T-helper 1 cell treated with Interleukin-12 subunit alpha and Interleukin-12 subunit beta and Interleukin-4 antibody, amounts not matched to agents 30 μg/mL and 1 μg/mL, for 36 hours (primary cell): ENCODE data around the gene ABL1.

Experiments
- H3K27ac Mint-ChIP-seq: one replicate; pipeline ENCODE4 v1.8.0; 2021; ENCODE audit warnings: mild to moderate bottlenecking, mixed read lengths
- H3K27me3 Mint-ChIP-seq: one replicate; pipeline ENCODE4 v1.8.0; 2021; ENCODE audit warnings: low read depth, mixed read lengths
- H3K36me3 Mint-ChIP-seq: one replicate; pipeline ENCODE4 v1.8.0; 2021; ENCODE audit warnings: low read depth, mixed read lengths
- H3K4me1 Mint-ChIP-seq: one replicate; pipeline ENCODE4 v1.8.0; 2021; ENCODE audit warnings: low read depth, mixed read lengths
- H3K4me3 Mint-ChIP-seq: one replicate; pipeline ENCODE4 v1.8.0; 2021; ENCODE audit warnings: mild to moderate bottlenecking, moderate library complexity, mixed read lengths
- H3K9me3 Mint-ChIP-seq: one replicate; pipeline ENCODE4 v1.8.0; 2021; ENCODE audit warnings: mixed read lengths

The ABL1 gene

DNA sequence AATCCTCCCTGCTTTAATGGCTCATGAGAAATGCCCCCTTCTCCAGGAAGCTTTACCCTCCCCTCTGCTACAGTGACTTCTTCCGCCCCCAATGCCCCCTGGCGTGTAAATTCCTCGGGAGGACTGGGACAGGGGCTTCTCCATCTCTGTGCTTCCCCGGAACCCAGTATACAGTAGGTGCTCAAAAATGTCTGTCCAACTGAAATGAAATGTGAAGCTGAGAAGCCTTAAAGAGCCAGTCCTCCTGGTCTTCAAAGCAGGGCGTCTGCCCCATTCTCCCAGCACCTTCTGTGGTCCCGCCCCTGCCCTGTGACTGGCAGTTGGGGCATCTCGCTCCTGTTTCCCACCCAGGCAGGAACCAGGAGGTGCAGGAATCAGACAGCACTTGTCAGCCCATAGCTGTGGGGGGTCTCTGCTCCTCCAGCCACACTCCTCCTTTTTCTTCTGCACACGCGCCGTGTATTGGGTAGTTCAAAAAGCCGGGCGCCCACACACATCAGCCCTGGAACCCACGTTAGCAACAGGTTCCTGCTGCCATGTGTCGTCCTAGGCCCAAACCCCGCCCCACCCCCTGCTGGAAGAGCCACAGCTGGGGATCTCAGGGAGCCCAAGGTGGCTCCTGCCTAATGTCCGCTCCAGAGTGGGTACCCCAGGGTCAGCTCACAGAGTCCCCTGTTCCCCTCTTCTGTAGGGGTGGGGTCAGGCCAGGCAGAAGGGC is 88.0 kb downstream of the ABL1 start:
- Mint-ChIP-seq H3K4me1 (no peaks in the 10 kb centered on the region), H3K9me3 (no peaks in the 10 kb centered on the region), H3K4me3 (no peak overlapping the region), H3K27me3 (no peaks in the 10 kb centered on the region), H3K27ac (no peak overlapping the region), H3K36me3 (no peaks in the 10 kb centered on the region)

DNA sequence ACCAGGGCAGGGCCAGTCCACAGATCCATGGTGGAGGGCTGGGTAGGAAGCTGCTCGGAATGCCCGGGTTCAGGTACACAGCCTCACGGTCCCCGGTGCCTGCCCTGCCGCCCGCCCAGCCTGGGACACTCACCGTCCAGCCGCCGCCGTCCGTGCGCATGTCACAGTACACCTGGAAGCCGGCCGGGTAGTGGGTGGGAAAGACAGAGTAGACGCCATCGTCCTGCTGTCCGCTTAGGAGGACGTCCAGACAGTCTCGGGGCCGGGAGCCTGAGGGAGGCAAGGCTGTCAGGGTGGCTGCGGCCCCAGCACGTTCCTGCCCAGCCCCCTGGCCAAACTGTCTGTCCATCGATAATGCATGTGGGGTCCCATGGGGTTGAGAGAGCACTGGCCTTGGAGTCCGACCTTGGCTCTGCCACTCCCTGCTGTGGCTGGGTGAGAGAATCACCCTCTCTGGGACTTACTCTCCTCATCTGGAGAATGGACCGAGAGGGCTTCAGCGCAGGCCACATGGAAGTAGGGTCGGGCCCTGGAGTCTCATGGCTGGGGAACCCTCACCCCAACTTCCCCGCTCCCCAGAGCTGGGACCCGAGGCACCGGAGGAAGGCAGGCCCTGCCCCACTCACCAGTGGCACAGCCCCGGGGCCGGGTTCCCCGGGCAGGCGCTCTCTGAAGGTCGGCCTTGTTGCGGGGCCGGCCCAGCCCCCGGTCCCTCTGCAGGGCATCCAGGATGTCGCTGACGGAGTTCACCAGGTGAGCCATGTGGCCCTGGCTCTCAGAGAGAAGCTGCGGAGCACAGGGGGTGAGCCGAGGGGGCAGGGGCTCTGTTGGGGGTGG is 88.8 kb downstream of the ABL1 start:
- H3K4me1 Mint-ChIP-seq, result no peaks in the 10 kb centered on the region
- no peaks in the 10 kb centered on the region for H3K27me3 Mint-ChIP-seq
- H3K36me3 Mint-ChIP-seq, result no peaks in the 10 kb centered on the region
- no peaks in the 10 kb centered on the region for H3K9me3 Mint-ChIP-seq
- H3K27ac Mint-ChIP-seq, result no peak overlapping the region
- no peak overlapping the region for H3K4me3 Mint-ChIP-seq

DNA sequence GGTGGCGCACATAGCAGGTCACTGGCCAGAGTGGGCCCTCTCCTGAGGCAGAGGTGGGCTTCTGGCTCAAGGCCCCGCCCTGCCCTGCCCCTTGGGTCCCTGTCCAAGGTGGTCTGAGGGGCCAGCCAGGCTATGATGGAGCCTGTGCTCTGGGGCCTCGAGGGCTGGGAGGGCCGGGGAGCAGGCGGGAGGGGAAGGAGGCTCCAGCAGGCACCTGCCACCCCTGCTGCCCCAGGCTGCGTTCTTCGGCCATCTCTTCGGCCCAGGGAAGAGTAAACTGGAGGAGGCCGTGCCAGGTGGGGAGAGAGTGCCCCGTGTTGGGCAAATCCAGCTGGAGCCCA is 89.4 kb downstream of the ABL1 start:
- H3K27me3 Mint-ChIP-seq, result no peaks in the 10 kb centered on the region
- H3K9me3 Mint-ChIP-seq, result no peaks in the 10 kb centered on the region

GRCh38 chr9:130925050-130925678 is 90.1 kb downstream of the ABL1 start:
- H3K9me3 Mint-ChIP-seq, result no peaks in the 10 kb centered on the region
- no peak overlapping the region for H3K4me3 Mint-ChIP-seq
- H3K27ac Mint-ChIP-seq, result no peak overlapping the region
- no peaks in the 10 kb centered on the region for H3K4me1 Mint-ChIP-seq
- H3K36me3 Mint-ChIP-seq, result no peaks in the 10 kb centered on the region
- H3K27me3 Mint-ChIP-seq, result no peaks in the 10 kb centered on the region

More for the DNA sequence above, 89.4 kb downstream of the ABL1 start:
- Mint-ChIP-seq H3K36me3 (no peaks in the 10 kb centered on the region), H3K4me3 (no peak overlapping the region), H3K27ac (no peak overlapping the region), H3K4me1 (no peaks in the 10 kb centered on the region)

DNA sequence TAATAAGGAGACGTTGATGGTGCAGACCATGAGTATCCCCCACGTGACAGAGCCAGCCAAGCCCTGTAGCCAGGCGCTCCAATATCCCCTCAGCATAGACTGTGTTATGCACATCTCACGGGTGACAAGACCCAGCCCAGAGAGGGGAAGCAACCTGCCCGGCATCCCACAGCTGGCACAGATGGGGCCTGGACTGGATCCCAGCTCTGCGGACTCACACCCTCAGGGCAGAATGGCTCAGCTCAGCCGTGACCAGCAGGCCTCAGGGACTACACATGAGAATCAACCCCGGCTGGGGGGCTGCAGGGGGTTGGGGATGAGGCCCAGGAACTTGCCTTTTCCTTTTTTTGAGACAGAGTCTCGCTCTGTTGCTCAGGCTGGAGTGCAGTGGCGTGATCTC is 92.3 kb downstream of the ABL1 start:
- no peak overlapping the region for H3K27ac Mint-ChIP-seq
- no peak overlapping the region for H3K4me3 Mint-ChIP-seq
- H3K27me3 Mint-ChIP-seq, result peaks cover 6% of the 10 kb centered on the region
- H3K9me3 Mint-ChIP-seq, result no peaks in the 10 kb centered on the region
- no peaks in the 10 kb centered on the region for H3K36me3 Mint-ChIP-seq
- H3K4me1 Mint-ChIP-seq, result no peaks in the 10 kb centered on the region

- Mint-ChIP-seq H3K27ac (no peak overlapping the region), H3K4me3 (no peak overlapping the region), H3K9me3 (no peaks in the 10 kb centered on the region), H3K4me1 (no peaks in the 10 kb centered on the region), H3K27me3 (peaks cover 15% of the 10 kb centered on the region), H3K36me3 (no peaks in the 10 kb centered on the region)
Measured at GRCh38 chr9:130927995-130928900, 93.2 kb downstream of the ABL1 start.

DNA sequence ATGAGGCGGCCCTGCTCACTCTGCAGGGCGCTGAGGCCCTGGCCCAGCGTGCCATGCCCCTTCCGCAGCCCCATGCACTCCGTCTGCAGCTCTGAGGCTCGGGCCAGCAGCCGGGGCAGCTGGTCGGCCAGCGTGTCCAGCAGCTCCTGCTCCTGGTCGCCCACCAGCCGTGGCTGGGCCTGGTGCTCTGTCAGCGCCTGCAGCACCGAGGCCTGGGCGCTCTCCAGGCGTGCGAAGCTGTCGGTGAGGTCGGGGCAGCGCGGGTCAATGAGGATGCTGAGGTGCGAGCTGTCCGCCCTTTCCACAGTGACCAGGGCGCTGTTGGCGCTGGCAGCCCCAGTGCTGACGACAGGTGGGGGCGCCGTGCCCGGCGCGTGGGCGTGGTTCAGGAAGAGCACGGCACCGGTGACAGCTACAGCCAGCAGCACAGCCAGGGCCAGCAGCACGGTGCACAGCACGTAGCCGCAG is 94.6 kb downstream of the ABL1 start:
- peaks cover 16% of the 10 kb centered on the region for H3K27me3 Mint-ChIP-seq
- no peaks in the 10 kb centered on the region for H3K4me1 Mint-ChIP-seq
- H3K9me3 Mint-ChIP-seq, result no peaks in the 10 kb centered on the region
- H3K36me3 Mint-ChIP-seq, result no peaks in the 10 kb centered on the region
- H3K4me3 Mint-ChIP-seq, result no peak overlapping the region
- no peak overlapping the region for H3K27ac Mint-ChIP-seq

GRCh38 chr9:130930132-130930803 is 95.2 kb downstream of the ABL1 start:
- no peak overlapping the region for H3K27ac Mint-ChIP-seq
- H3K9me3 Mint-ChIP-seq, result no peaks in the 10 kb centered on the region
- H3K4me3 Mint-ChIP-seq, result no peak overlapping the region
- no peaks in the 10 kb centered on the region for H3K36me3 Mint-ChIP-seq
- H3K4me1 Mint-ChIP-seq, result no peaks in the 10 kb centered on the region
- peaks cover 23% of the 10 kb centered on the region for H3K27me3 Mint-ChIP-seq

DNA sequence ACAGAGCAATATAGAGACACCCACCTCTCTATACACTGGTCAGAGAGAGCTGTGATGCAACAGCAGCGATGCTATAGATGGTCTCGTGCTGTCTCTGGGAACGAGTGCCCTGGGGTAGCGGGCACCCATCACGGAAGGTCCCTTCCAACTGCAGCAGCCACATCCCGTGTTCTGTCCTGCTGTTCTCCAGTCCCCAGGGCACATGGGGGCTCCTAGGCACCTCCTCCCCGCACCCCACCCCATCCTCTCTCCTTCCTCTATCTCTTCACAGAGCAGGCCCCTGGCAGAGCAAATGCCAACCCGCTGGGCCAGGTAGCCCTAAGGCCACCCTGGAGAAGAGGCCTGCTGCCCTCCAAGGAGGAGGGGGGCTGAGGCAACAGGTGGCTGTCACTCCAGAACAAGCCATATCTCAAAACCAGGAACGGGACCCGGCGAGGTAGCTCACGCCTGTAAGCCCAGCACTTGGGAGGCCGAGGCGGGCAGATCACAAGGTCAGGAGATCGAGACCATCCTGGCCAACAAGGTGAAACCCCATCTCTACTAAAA is 95.8 kb downstream of the ABL1 start:
- no peak overlapping the region for H3K27ac Mint-ChIP-seq
- H3K4me3 Mint-ChIP-seq, result no peak overlapping the region
- no peaks in the 10 kb centered on the region for H3K36me3 Mint-ChIP-seq
- no peaks in the 10 kb centered on the region for H3K4me1 Mint-ChIP-seq
- H3K27me3 Mint-ChIP-seq, result peaks cover 26% of the 10 kb centered on the region
- no peaks in the 10 kb centered on the region for H3K9me3 Mint-ChIP-seq

- Mint-ChIP-seq H3K9me3 (no peaks in the 10 kb centered on the region), H3K27ac (no peak overlapping the region), H3K4me3 (no peak overlapping the region), H3K4me1 (no peaks in the 10 kb centered on the region), H3K27me3 (peaks cover 32% of the 10 kb centered on the region), H3K36me3 (no peaks in the 10 kb centered on the region)
Measured at GRCh38 chr9:130931508-130932254, 96.6 kb downstream of the ABL1 start.

GRCh38 chr9:130932255-130933079 is 97.4 kb downstream of the ABL1 start:
- Mint-ChIP-seq H3K9me3 (no peaks in the 10 kb centered on the region), H3K4me1 (no peaks in the 10 kb centered on the region), H3K36me3 (no peaks in the 10 kb centered on the region), H3K27ac (no peak overlapping the region), H3K27me3 (peaks cover 39% of the 10 kb centered on the region), H3K4me3 (no peak overlapping the region)
